HG02588 (cell line): ENCODE measurements around the gene DNM1.

Experiments used
- ATAC-seq: cut with Tn5 transposase; IDR thresholded peaks from one replicate; pipeline ENCODE4 v1.9.1; 2021; ENCODE audit warnings: mild to moderate bottlenecking, moderate library complexity; ENCODE audit not compliant: unreplicated experiment

DNM1 gene

DNA sequence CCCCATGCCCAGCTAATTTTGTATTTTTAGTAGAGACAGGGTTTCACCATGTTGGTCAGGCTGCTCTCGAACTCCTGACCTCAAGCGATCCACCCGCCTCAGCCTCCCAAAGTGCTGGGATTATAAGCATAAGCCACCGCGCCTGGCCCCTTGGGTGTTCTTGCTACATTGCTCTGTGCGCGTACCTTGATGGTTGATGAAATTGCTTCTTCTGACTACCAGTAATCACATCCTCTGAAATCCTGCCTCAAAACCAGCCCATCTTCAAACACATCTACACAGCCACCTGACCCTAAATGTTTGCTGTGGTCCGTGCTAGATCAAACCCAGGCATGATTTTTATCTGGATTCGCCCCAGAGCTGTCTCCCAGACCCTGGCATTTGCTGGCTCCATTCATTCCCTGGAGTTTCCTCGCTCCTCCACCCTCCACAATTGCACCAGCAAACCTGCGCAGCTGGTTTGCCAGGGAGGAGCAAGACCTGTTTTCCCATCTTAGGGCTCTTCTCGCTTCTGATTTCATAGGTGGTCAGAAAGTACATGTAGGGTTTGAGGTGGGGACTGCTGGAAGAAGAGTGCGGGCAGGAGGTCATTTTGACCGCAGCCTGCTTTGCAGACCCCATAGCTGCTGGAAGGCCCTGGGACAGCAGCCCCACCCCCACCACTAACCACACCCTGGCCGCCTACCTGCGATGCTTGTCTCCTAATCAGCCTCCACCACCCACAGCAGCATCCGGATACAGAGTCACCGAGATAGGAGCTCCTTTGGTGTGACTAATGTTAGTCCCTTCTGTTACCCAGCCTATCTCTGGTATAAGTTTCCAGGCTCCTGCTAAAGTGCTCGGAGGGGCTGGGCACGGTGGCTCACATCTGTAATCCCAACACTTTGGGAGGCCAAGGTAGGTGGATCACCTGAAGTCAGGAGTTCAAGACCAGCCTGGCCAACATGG is 95.6 kb downstream of the DNM1 start:
- ATAC-seq = no peak

DNA sequence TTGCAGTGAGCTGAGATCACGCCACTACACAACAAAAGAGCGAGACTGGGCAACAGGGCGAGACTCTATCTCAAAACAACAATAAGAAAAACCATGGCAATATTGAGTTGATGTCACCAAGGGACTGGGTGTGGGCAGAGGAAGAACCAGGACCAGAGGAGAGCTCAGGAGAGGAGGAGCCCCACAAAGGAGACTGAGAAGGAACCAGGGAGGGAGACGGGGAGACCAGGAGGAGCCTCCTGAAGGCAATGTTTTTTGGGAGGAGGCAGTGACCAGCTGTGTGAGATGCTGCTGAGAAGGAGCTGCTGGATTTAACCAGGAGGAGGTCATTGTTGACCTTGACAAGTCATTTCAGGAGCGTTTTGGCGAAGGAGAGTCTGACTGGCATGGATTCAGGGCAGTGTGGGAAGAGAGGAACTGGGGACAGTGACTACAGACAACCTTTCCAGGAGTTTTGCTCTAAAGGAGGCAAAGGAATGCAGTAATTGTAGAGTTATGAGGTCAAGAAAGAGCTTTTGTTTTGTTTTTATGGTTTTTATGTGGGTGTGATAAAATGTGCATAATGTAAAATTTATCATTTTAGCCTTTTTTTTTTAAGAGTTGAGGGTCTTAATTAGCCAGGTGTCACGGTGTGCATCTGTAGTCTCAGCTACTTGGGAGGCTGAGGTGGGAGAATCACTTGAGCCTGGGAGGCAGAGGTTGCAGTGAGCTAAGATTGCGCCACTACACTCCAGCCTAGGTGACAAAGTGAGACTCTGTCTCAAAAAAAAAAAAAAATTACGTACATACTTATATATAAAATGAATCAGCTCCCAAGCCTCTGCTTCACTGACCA is 101.2 kb downstream of the DNM1 start:
- ATAC-seq = no peak
